Measurements from ENCODE around the gene GRIN2C. TPM values are rescaled to one million over a fixed set of nuclear protein-coding genes. Genes with fewer than 3 reads are reported as not detected.

GRIN2C gene
- total RNA-seq, 1 donor from 2014 or later: 0.74 TPM

DNA sequence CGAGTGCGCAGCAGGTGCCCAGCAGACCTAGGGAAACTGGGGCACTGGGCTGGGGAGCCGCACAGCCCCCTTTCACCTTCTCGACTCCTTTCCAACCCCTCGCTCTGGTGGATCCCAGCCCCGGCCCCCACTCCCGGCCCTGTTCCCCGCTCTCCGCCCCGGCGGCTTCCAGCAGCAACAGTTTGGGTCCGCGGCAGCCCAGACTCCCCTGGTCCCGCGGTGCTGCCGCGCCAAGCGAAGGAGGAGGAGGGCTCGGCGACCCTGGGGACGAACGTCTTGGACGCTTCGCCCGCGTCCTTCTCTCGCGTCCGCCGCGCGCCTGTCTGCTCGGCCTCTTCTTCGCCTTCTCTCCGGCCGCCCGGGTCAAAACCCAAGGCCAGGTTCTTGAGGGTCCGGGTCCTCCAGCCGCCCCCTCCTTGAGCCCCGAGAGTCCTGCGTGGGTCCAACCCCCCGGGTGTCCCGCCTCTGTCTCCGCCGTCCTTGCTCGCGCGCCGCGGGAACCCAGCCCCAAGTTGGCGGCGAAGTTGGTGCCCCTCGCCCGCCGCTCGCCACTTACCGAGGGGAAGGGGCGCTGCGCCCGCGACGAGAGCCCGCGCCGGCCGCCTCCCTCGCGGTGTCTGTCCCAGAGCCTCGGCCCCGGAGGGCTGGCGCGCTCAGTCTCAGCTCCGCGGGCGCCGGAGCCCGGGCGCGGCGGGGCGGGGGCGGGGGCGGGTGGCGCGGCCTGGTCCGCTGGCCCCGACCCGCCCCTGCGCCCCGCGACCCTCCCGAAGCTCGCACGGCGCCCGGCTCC is 1.4 kb upstream of the GRIN2C start:
- Mint-ChIP-seq H3K9me3 (ENCODE audit: unreplicated experiment) (no peaks in the 10 kb centered on the region), H3K27me3 (ENCODE audit: unreplicated experiment) (peaks cover 24% of the 10 kb centered on the region), H3K4me3 (ENCODE audit: unreplicated experiment) (no peak overlapping the region), H3K27ac (ENCODE audit: unreplicated experiment) (no peak overlapping the region), H3K4me1 (ENCODE audit: unreplicated experiment) (peaks cover 10% of the 10 kb centered on the region), H3K36me3 (ENCODE audit: low read depth, unreplicated experiment) (peaks cover 14% of the 10 kb centered on the region)
- DNase-seq (ENCODE audit: low spot score): no peak
- TF ChIP-seq CTCF (IDR thresholded peaks at IDR 0.05; ENCODE audit: unreplicated experiment): no peak

GRCh38 chr17:74860229-74860871 is 665 bp upstream of the GRIN2C start:
- Mint-ChIP-seq H3K27me3 (ENCODE audit: unreplicated experiment) (peaks cover 24% of the 10 kb centered on the region), H3K36me3 (ENCODE audit: low read depth, unreplicated experiment) (peaks cover 14% of the 10 kb centered on the region), H3K27ac (ENCODE audit: unreplicated experiment) (no peak overlapping the region), H3K4me3 (ENCODE audit: unreplicated experiment) (no peak overlapping the region), H3K4me1 (ENCODE audit: unreplicated experiment) (peaks cover 10% of the 10 kb centered on the region), H3K9me3 (ENCODE audit: unreplicated experiment) (no peaks in the 10 kb centered on the region)
- no peak for DNase-seq (ENCODE audit: low spot score)
- no peak for TF ChIP-seq CTCF (IDR thresholded peaks at IDR 0.05; ENCODE audit: unreplicated experiment)

DNA sequence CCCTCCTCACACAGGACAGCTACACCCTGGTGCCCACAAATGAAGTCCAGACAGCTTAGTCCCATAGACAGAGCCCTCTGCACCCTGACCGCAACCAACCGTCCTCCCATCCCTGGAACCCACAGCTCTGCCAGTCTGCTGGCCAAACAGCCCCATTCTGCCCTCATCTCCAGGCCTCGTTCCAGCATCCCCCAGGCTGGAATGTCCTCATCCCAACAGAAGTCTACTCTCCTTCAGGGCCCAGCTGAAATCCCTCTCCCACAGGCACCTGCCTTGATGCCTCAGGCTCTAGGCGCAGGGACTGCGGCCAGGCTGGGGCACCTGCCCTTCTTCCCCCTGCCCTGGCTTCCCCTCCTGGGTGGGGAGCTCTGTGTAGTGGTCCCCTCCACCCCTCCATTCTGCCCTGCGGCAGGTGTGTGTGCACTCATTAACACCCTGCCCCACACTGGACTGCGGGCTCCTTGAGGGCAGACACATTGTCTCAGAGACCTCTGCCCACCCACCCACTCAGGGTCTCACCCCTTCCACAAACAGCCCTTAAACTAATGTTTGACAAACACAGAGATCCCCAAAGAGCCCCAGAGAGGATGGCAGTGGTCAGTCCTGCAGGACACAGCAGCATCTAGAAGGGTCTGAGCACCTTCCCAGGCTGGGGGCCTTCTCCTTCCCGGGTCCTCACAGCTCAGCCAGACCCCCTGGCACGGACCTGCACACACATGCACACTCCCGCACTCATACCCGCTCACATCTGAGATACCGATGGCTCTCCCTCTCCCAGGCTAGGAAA is 820 bp downstream of the GRIN2C start:
- Mint-ChIP-seq H3K27me3 (ENCODE audit: unreplicated experiment) (peaks cover 22% of the 10 kb centered on the region), H3K36me3 (ENCODE audit: low read depth, unreplicated experiment) (peaks cover 6% of the 10 kb centered on the region), H3K9me3 (ENCODE audit: unreplicated experiment) (no peaks in the 10 kb centered on the region), H3K4me3 (ENCODE audit: unreplicated experiment) (peak overlapping the region; percentile 71), H3K4me1 (ENCODE audit: unreplicated experiment) (peaks cover 3% of the 10 kb centered on the region), H3K27ac (ENCODE audit: unreplicated experiment) (no peak overlapping the region)
- no peak for TF ChIP-seq CTCF (IDR thresholded peaks at IDR 0.05; ENCODE audit: unreplicated experiment)
- DNase-seq (ENCODE audit: low spot score): no peak

DNA sequence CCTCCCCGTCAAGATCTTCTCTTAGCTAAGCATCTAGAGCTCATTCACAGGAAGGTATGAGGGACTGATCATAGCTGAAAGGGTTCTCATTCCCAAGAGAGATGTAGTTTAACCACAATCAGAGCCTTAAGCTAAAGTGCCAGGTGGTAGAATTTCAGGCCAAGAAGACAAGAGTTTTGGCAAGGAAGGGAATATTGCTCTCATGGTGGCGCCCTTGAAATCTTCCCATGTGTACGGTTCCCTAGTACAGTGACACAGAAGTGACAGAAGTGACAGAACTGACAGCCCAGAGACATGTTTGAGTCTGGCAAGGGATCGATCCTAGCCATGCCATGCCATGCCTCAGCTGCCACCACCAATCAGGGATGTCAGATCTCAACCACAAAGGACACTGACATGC is 2.5 kb downstream of the GRIN2C start:
- peaks cover 23% of the 10 kb centered on the region for H3K27me3 Mint-ChIP-seq (ENCODE audit: unreplicated experiment)

More for the DNA sequence above, 2.5 kb downstream of the GRIN2C start:
- peaks cover 5% of the 10 kb centered on the region for H3K36me3 Mint-ChIP-seq (ENCODE audit: low read depth, unreplicated experiment)
- no peak overlapping the region for H3K27ac Mint-ChIP-seq (ENCODE audit: unreplicated experiment)
- H3K4me1 Mint-ChIP-seq (ENCODE audit: unreplicated experiment): peaks cover 3% of the 10 kb centered on the region
- no peak for TF ChIP-seq CTCF (IDR thresholded peaks at IDR 0.05; ENCODE audit: unreplicated experiment)
- no peaks in the 10 kb centered on the region for H3K9me3 Mint-ChIP-seq (ENCODE audit: unreplicated experiment)
- DNase-seq (ENCODE audit: low spot score): no peak
- no peak overlapping the region for H3K4me3 Mint-ChIP-seq (ENCODE audit: unreplicated experiment)
